Esophagus mucosa (tissue), 1 donor: Measurements from ENCODE around the gene FLT3. TPM values are rescaled to one million over a fixed set of nuclear protein-coding genes. Genes with fewer than 3 reads are reported as not detected.
"Not testable (repeated sequence)": the region's sequence is repeated elsewhere in the genome, so short reads cannot be mapped to it uniquely, and the experiment has no call there.

Experiments
- ATAC-seq: fragments of 200-7000 bp; cut with Tn5 transposase; one replicate; pipeline ENCODE4 v1.9.1; 2020
- total RNA-seq: library from RNA; stranded (reverse); gene quantifications from one replicate; pipeline ENCODE4 v1.2.4, GENCODE V29; 2023
- donor health status: DM: yes; HTN: yes; CAD: no.

The FLT3 gene
- total RNA-seq: 0.12 TPM

GRCh38 chr13:28100150-28101121 lies at the start of gene FLT3:
Gene FLT3, minus strand, starts transcription at chr13:28100576. Its CDS starts 66 bp downstream, at chr13:28100510.
- peak; percentile 49 for ATAC-seq

DNA sequence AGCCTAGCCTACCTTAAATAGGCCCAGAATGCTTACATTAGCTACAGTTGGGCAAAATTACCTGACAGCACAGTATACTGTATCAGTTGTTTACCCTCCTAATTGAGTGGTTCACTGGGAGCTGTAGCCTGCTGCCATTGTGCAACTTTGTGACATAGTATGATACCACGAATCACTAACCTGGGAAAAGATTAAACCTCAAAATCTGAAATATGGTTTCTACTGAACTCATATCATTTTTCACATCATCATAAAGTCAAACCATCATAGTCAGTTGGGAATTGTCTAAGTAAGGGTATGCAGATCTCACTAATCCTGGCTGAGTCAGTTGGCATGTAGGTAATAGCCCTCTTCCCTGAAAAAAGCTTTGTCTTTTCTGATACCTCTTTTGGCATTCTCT lies 47.1 kb upstream of the FLT3 start:
- no peak for ATAC-seq

DNA sequence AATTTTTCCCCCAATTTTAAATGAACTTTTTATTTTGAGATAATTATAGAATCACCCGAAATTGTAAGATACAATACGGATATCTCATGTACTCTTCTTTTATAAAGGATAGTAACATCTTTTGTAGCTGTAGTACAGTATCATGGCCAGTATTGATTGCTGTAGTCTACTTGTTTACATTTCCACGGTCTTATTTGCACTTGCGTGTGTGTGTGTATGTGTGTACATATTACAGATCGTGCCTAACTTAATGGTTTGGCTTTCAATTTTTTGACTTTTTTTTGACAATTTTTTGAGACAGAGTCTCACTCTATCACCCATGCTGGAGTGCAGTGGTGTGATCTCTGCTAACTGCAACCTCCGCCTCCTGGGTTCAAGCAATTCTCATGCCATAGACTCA lies 44.7 kb upstream of the FLT3 start:
- no peak for ATAC-seq

DNA sequence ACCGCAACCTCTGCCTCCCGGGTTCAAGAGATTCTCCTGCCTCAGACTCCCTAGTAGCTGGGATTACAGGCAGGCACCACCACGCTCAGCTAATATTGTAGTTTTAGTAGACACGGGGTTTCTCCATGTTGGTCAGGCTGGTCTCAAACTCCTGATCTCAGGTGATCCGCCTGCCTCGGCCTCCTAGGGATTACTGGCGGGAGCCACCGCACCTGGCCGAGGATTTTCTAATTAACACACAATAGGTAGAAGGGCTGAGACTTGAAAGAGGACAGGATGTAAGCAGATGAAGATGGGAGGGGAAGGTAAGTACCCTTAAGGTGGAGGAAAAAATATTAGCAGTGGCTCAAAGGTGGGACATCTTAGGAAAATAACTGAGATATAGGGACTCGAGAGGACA lies 41.2 kb upstream of the FLT3 start:
- not testable (repeated sequence) for ATAC-seq

- no peak for ATAC-seq
Observed at GRCh38 chr13:28140433-28141125, 40.2 kb upstream of the FLT3 start.

- peak; percentile 87 for ATAC-seq
Observed at GRCh38 chr13:28138756-28139470, 38.5 kb upstream of the FLT3 start.

DNA sequence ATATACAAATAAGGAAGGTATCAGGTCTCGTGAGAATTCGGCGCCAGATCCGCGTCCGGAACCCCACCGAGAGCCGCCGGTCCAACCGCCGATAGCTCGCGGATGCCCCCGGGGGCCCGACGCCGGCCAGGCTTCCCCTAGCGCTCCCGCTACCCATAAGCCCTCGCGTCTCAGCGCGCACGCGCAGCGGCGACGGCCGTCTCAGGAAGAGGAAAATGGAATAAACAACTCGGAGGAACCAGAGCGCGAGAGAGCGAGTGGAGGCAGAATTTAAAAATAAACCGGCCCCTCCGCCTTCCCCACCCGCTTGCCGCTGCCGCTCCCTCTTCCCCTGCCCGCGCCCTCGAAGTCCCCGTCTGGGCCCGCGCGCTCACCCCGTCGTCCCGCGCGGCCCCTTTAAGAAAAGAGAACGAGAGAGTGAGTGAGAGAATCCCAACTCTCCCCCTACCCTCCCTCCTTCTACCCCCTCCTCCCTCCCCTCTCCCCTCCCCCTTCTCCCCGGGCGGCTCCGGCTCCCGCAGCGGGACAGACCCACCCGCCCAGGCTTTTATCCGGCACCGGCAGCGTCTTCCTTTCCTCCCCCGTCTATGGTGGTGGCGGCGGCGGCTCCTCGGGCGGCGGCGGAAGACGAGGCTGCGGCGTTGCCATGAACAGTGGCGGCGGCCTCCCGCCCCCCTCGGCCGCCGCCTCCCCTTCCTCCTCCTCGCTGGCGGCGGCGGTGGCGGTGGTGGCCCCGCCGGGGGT lies 37.8 kb upstream of the FLT3 start, which contains the start of gene PAN3:
PAN3 (plus strand) TSS at position 534 of the 744 bp plus-strand sequence; CDS start at position 647, 113 bp downstream.
- ATAC-seq: peak; percentile 78

GRCh38 chr13:28137596-28137995 lies 37.2 kb upstream of the FLT3 start:
- ATAC-seq: peak; percentile 1

- no peak for ATAC-seq
Observed at GRCh38 chr13:28136916-28137315, 36.5 kb upstream of the FLT3 start.

GRCh38 chr13:28131646-28132045 lies 31.3 kb upstream of the FLT3 start:
- peak; percentile 55 for ATAC-seq

DNA sequence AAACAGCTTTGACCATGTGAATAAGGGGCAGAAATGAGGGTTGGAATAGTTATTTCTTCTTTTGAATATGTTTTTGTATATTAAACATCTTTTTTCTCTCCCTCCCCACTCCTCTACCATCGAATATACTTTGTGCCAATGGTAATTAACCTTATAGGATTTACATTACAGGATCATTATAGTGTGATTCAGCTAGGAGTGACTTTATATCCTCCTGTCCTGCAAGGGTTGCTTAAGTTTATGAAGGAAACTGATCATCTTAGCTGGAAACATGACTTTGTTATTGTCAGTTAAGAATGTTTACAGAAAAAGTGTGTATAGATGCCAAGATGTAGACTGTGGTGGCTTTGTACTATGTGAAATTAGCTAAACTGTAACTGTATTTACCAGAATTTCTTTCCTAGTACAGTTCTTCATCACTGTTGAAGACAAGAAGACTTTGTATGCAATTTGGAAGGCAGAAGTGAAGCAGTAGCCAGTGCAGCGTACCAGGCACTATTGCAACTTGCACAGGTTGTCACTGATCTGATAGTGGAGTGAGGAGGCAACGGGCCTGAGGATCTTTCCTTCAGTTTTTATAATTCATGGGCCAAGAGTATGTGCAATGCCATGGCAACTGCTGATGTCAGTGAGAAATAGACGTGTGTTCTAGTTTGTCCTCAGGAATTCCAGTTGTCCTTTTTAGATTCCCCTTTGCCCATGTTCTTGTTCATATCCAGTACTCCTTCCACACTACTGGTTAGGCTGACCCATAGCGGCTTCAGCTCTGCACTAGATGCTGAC lies 29.7 kb upstream of the FLT3 start:
- ATAC-seq: no peak

GRCh38 chr13:28128926-28129325 lies 28.6 kb upstream of the FLT3 start:
- no peak for ATAC-seq

GRCh38 chr13:28128030-28128429 lies 27.7 kb upstream of the FLT3 start:
- ATAC-seq: no peak

GRCh38 chr13:28121224-28121623 lies 20.8 kb upstream of the FLT3 start:
- no peak for ATAC-seq

GRCh38 chr13:28120317-28120716 lies 19.9 kb upstream of the FLT3 start:
- no peak for ATAC-seq

DNA sequence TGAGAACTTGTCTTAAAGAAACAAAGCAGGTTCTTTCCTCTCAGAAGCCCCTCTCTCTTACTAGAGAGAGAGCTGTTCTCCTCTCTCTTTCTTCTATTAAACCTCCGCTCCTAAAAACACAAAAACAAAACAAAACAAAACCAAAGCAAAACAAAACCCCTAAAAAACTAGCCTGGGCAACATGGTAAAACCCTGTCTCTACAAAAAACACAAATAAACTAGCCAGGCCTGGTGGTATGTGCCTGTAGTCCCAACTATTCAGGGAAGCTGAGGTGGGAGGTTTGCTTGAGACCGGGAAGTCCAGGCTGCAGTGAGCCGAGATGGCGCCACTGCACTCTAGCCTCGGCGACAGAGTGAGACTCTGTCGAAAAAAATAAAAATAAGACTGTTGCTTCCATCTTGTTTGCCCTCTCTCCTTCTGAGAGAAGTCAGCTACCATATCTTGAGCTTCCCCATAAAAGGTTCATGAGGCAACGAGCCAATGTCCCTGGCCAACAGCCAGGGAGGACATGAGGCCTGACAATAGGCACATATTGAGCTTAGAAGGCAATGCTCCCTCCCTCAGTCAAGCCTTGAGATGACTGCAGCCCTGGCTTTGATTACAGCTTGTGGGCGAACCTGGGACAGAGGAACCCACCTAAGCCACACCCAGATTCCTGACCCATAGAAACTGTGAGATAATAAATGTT lies 17.5 kb upstream of the FLT3 start:
- no peak for ATAC-seq

DNA sequence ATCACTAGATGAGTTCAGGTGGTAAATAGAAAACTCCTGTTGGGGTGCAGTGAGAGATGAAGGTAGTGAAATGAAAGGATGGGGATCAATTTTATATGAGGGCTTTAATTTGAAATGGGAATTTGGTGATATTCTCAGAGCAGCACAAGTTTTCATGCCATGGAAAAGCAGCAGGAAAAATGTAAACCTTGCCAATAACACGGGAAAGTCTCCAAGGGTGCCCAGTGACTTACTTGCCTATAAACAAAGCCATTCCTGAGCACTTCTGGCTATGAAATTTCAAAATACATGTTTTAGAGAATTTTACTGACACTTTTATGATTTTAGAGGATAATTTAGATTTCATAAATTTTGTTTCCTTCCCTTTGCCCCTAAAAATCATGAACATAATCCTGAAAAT lies 16.4 kb upstream of the FLT3 start:
- no peak for ATAC-seq

DNA sequence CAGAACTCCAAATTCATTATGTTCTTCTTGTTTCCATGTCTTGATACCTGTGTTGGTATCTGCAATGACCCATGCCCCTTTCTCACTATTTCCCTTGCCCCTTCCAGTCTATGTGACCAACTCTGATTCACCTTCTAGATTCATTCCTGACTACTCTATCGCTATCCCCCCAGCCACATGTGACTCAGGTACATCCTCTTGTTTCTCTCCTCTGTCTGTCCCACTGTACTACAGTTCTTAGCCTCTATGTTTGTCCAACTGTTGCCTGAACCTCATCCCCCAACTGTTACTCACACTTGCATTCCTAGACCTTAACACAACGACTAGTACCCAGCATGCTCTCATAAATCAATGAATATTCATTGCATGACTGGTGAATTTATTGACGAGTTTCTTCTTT lies 10.0 kb upstream of the FLT3 start:
- ATAC-seq: no peak

DNA sequence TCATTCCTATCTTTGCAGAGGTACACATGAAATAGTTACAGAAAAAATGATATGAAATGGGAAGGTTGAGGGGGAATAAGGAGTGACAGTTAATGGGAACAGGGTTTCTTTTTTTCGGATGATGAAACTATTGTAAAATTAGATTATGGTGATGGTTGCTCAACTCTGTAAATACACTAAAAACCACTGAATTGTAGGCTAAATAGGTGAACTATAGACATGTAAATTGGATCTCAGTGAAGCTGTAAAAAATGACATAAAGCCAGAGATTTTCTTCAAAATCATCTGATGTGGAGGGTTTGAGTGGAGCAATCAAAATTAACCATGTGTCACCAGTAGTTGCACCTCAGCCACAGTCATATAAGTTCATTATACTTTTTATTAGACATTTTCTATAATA lies 6.6 kb upstream of the FLT3 start:
- no peak for ATAC-seq

GRCh38 chr13:28101886-28102285 lies 1.5 kb upstream of the FLT3 start:
- not testable (repeated sequence) for ATAC-seq
